Memory B cell (primary cell): Measurements from ENCODE around the gene ZNHIT2.

Experiments used
- ATAC-seq: fragments of 150-1000 bp; cut with Tn5 transposase; 2 replicates; pipeline ENCODE4 v1.10.0; 2021; ENCODE audit warnings: low read depth, mild to moderate bottlenecking, moderate library complexity
- DNase-seq, 2 donors: peaks; one replicate each; pipeline ENCODE4 v3.0.0; 2022; ENCODE audit warnings: low spot score in 2 of 2
- H3K27ac Mint-ChIP-seq: one replicate; pipeline ENCODE4 v1.8.0; 2022; ENCODE audit warnings: mild to moderate bottlenecking, moderate library complexity, mixed read lengths
- H3K27me3 Mint-ChIP-seq: one replicate; pipeline ENCODE4 v1.8.0; 2022; ENCODE audit warnings: mixed read lengths
- H3K36me3 Mint-ChIP-seq: one replicate; pipeline ENCODE4 v1.8.0; 2022; ENCODE audit warnings: mild to moderate bottlenecking, mixed read lengths
- H3K4me1 Mint-ChIP-seq: one replicate; pipeline ENCODE4 v1.8.0; 2022; ENCODE audit warnings: mixed read lengths
- H3K4me3 Mint-ChIP-seq: one replicate; pipeline ENCODE4 v1.8.0; 2022; ENCODE audit warnings: mild to moderate bottlenecking, moderate library complexity, mixed read lengths
- H3K9me3 Mint-ChIP-seq: one replicate; pipeline ENCODE4 v1.8.0; 2022; ENCODE audit warnings: mixed read lengths

Gene ZNHIT2

GRCh38 chr11:65069217-65069616, 48.3 kb downstream of the ZNHIT2 start:
- H3K36me3 Mint-ChIP-seq, result no peaks in the 10 kb centered on the region
- H3K9me3 Mint-ChIP-seq, result no peaks in the 10 kb centered on the region
- H3K27ac Mint-ChIP-seq, result no peak overlapping the region
- no peaks in the 10 kb centered on the region for H3K27me3 Mint-ChIP-seq
- H3K4me1 Mint-ChIP-seq, result peaks cover 6% of the 10 kb centered on the region
- ATAC-seq, result no peak
- no peak for DNase-seq
- H3K4me3 Mint-ChIP-seq, result no peak overlapping the region

- Mint-ChIP-seq H3K36me3 (no peaks in the 10 kb centered on the region), H3K27ac (no peak overlapping the region), H3K4me1 (peaks cover 6% of the 10 kb centered on the region), H3K4me3 (no peak overlapping the region), H3K27me3 (peaks cover 2% of the 10 kb centered on the region), H3K9me3 (no peaks in the 10 kb centered on the region)
- DNase-seq, result no peak
- no peak for ATAC-seq
These were observed 50.1 kb downstream of the ZNHIT2 start for GRCh38 chr11:65067446-65067845.

- H3K36me3 Mint-ChIP-seq, result no peaks in the 10 kb centered on the region
- H3K9me3 Mint-ChIP-seq, result no peaks in the 10 kb centered on the region
- H3K27me3 Mint-ChIP-seq, result peaks cover 2% of the 10 kb centered on the region
- no peak overlapping the region for H3K4me3 Mint-ChIP-seq
- H3K4me1 Mint-ChIP-seq, result peaks cover 6% of the 10 kb centered on the region
- DNase-seq, result no peak
- no peak for ATAC-seq
- H3K27ac Mint-ChIP-seq, result no peak overlapping the region
These were observed 50.7 kb downstream of the ZNHIT2 start for GRCh38 chr11:65066805-65067291.
